Endometrial microvascular endothelial cells (primary cell): Measurements from ENCODE around the gene NECTIN1. TPM values are rescaled to one million over a fixed set of nuclear protein-coding genes. Genes with fewer than 3 reads are reported as not detected.

Experiments
- in situ Hi-C: cut with HindIII; loops from 2 replicates; pipeline ENCODE4 v1.10.0; 2017; ENCODE audit warnings: low sequenced_read_pairs, low pct_unique_long_range_greater_than_20kb; ENCODE audit errors: inconsistent ontology term
- total RNA-seq: library from RNA; depleted of rRNA; stranded (reverse); fragments of >200 nt; gene quantifications from one replicate; pipeline ENCODE4 v1.2.3, GENCODE V29; 2015; ENCODE audit errors: inconsistent ontology term

The NECTIN1 gene
- total RNA-seq, 1 donor from 2014 or later, result 23.6 TPM

GRCh38 chr11:119590651-119591351 is 138.2 kb downstream of the NECTIN1 start:
- in situ Hi-C loops, result no loop called here

- in situ Hi-C loops, result no loop called here
These were observed 140.0 kb downstream of the NECTIN1 start for GRCh38 chr11:119589001-119589400.
